Prostate gland (tissue), 2 donors: ENCODE data around the gene CNOT6L.

Source experiments
- CTCF ChIP-seq, 4 experiments: fragments of 200-600 bp in 2 of 4; fragments of 450-650 bp in 2 of 4; sonication (generic) in 2 of 4; IDR thresholded peaks; 1 replicate in 3 of 4; 2 replicates in 1 of 4; pipeline ENCODE4 v1.5.1; 2016 to 2019; ENCODE audit warnings: antibody characterized with exemption in 4 of 4, mild to moderate bottlenecking in 2 of 4, moderate library complexity in 2 of 4
- POLR2A ChIP-seq: fragments of 450-650 bp; IDR thresholded peaks from one replicate; pipeline ENCODE4 v1.6.1; 2016; ENCODE audit warnings: antibody characterized with exemption, mild to moderate bottlenecking
- POLR2AphosphoS5 ChIP-seq: sonication (generic); formaldehyde crosslinking; IDR thresholded peaks from one replicate; pipeline ENCODE4 v1.6.1; 2017; ENCODE audit warnings: antibody characterized with exemption

- no peak for TF ChIP-seq POLR2AphosphoS5
- no peak for TF ChIP-seq CTCF (IDR thresholded peaks at IDR 0.05)
- TF ChIP-seq POLR2A = no peak
These were observed 29.3 kb upstream of the CNOT6L start for GRCh38 chr4:77848508-77848907.
